ENCODE measurements around the gene MAD1L1. TPM values are rescaled to one million over a fixed set of nuclear protein-coding genes. Genes with fewer than 3 reads are reported as not detected.

The MAD1L1 gene
- total and polyA plus RNA-seq, 2 of the 8 experiments (the other 6 are each of a cell fraction or from before 2014, with no cell fraction given), result 40.4 to 44.6 TPM

- TF ChIP-seq POLR2A (IDR thresholded peaks at IDR 0.05; ENCODE audit: control extremely low read depth in 1 of 2, low read depth in 2 of 2, low read length in 2 of 2) (no peak), CTCF (IDR thresholded peaks at IDR 0.05; ENCODE audit: control extremely low read depth in 1 of 3, insufficient read depth in 1 of 3, low read depth in 1 of 3, low read length in 3 of 3) (no peak), POU5F1 (IDR thresholded peaks at IDR 0.05; ENCODE audit: low read depth, low read length) (no peak), ATF3 (IDR thresholded peaks at IDR 0.05; ENCODE audit: insufficient read depth, low read depth, low read length) (no peak), JUN (IDR thresholded peaks at IDR 0.05; ENCODE audit: low read depth, low read length) (no peak), USF2 (IDR thresholded peaks at IDR 0.05; ENCODE audit: low read length) (no peak), CHD7 (IDR thresholded peaks at IDR 0.05; ENCODE audit: insufficient replicate concordance, low read length) (no peak)
These were observed 114.0 kb downstream of the MAD1L1 start (continued) for GRCh38 chr7:2118630-2119190.
